HG03354 (cell line): ENCODE measurements around the gene CMIP.
"Not testable (repeated sequence)": the region's sequence is repeated elsewhere in the genome, so short reads cannot be mapped to it uniquely, and the experiment has no call there.

Experiments used
- ATAC-seq: cut with Tn5 transposase; IDR thresholded peaks from one replicate; pipeline ENCODE4 v1.9.1; 2021; ENCODE audit warnings: mild to moderate bottlenecking; ENCODE audit not compliant: unreplicated experiment, poor library complexity, severe bottlenecking

Gene CMIP

DNA sequence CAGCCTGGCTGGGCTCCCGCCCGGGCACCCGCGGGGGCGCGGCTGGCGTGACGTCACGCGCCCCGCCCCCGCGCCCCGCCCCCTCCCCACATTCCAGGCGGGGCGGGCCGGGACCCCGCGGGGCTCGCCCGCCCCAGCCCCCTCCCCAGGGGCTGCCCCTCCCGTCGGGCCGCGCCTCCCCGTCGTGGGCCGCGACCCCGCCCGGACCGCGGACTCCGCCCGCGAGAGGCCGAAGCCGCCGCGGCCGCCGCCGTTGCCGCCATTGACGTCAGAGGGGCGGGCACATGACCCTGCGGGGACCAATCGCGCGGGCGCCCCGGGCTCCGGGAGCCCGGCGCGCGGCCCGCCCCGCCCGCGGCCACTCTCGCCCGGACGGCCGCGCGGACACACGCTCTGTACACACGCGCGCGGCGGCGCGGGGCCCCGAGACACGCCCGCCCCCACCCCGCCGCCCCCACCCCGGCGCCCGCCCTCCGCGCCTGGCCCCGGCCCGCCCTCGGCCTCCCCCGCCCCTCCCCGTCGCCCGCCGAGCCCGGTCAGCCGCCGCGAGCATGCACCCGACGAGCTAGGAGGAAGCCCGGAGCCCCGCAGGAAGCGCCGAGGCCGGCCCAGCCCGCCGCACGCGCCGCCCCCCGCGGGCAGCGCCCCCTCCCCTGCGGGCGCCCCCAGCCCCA, at the start of gene CMIP:
CMIP (plus strand) TSS at position 361 of the 674 bp plus-strand sequence.
- peak; percentile 81 for ATAC-seq

DNA sequence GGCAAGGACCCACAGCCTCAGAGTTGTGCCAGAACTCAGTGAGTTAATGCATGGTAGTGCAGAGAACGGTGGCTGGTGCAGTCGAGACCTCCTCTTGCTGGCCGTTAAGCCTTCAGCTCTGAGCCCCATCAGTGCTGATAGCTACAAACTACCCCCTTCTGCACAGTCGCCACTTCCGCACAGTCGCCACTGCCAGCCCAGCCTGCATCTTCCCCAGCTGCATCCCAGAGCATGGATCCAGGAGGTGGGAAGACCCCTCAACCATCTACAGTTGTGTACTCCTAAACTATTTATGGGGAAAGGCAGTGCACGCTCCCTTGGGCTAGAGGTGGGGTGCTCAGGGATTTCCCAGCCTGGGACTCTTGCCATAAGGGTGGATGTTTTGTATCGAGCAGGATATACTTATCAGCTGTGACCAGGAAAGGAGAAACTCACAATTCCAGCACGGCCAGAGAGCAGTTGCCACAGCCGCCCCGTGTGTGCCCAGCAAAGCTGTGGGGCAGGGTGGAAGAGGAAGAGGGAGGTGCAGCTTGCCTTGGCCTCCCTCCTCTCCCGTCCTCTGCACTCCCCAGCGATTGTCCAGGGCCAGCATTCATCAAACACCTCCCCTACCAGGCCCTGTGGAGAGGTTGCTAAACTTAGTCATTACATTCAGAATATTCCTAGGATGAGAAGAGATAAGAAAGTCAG, 49.5 kb upstream of the CMIP start:
- no peak for ATAC-seq

DNA sequence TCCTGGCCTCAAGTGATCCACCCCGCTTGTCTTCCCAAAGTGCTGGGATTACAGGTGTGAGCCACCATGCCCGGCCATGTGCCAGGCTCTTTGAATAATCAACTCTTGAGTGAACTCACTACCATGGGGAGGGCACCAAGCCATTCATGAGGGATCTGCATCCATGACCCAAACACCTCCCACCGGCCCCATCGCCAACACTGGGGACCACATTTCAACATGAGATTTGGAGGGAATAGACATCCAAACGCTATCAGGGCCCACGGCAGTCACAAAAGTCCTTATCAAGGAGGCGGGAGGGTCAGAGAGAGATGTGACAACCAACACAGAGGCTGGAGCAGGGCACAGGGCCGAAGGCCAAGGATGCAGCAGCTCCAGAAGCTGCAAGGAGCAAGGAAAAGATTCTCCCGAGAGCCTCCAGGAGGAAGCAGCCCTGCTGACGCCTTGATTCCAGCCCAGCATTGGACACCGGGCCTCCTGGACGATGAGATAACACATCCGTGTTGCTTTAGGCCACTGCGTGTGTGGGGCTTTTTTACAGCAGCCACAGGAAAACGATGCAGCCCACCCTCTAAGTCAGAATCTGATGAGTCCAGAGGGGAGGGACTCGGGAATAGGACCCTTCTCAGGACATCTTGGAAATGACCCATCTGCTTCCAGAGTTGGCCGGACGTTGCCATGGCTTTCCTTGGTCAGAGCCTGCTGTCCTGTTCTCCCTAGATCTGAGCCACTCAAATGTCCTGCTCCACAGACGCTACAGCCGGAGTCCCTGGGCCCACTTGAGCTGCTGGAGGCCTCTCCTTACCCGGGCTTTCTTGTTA, 47.3 kb upstream of the CMIP start:
- no peak for ATAC-seq

DNA sequence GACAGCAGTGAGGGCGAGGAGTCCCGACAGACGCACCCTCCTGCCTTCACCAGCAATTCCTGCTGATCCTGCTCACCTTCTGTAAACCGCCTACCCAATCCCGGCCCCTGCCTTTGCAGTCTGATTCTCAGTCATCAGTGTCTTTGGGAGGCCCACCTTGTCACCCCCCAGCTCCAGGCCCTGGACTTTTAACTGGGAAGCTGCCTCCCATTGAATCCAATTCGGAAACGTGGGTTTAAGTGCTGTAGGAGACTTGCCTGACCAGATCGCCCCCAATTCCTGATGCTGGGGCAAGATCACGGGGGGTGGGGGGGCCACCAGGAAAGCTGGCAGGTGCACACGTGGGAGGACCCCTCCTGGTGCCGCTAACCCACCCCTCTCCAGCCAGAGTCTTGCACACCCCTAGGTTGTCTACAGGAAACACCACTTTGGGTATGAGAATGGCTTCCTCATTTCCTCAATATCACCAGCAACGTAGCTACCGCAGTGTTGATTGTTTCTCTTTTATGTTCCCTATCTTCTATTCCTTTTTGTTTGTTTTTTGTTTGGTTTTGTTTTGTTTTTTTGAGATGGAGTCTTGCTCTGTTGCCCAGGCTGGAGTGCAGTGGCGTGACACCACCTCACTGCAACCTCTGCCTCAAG, 46.6 kb upstream of the CMIP start:
- no peak for ATAC-seq

DNA sequence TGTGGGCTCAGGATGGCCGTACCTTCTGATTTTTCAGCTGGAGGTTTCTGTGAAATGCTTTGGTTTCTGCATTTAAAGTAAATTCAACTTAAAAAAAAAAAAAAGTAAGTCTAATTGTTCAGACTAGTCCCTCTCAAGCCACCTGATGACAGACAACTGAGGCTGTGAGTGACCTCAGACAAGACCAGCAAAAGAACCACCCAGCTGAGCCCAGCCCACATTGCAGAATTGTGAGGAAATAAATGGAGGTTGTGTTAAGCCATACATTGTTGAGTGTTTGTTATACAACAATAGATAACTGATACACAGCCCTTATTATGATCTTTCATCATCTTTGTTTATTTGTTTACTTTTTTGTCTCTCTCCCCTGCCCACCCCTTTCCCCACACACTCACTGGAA, 44.7 kb upstream of the CMIP start:
- no peak for ATAC-seq

DNA sequence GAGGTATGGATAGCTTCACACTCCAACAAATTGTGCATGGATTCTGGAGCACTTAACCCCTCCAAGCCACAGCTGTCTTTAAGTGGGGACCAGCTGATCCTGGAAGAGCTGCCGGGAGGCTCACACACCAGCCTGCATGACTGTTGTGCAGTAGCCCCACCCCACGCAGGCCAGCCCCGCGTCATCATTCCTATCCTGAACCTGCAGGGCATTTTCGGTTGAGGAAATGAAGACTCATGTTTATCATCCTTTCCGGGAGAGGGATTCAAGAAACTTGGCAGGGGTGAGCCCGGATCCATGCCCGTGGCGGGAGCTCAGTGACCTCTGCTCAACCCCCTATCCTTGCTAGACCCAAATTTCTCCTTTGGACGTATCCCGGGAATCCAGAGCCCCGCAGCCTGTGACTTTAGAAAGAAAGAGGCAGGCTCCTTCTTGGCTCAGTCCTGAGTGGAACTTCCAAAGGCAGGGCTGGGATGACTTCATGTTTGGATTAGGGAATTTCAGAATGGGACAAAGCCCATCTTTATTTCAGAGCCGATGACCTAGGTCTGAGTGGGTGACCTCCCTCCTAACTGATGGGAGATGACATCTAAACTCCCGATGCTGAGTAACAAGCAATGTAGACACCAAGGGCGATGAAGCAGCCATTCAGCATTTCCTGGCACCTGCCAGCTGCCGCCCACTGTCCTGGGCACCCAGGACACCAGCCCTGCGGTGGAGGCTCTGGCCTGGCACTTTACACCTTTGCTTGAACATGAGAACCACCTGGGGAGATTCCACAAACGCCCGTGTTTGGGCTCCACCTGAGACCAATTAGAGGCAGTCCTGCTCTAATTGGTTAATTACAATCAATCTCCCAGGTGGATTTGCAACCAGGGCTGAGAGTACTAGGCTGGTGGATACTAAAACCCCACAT, 43.3 kb upstream of the CMIP start:
- ATAC-seq = no peak

DNA sequence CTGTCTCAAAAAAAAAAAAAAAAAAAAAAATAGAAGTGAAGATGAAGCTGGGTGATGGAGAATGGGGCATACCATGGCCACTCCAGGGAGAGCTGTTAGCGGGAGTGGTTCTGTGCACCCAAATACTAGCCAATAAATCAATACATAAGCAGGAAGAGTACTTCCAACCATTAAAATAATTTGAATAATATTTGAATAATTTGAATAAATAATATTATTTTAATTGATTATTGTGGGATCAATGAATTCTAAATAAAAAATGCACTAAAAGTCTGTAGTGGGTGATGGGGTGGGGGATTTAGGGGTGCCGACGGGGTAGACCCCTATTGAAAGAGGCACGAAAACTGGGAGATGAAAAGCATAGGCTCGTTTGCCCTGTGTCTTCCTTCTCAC, 41.4 kb upstream of the CMIP start:
- no peak for ATAC-seq

DNA sequence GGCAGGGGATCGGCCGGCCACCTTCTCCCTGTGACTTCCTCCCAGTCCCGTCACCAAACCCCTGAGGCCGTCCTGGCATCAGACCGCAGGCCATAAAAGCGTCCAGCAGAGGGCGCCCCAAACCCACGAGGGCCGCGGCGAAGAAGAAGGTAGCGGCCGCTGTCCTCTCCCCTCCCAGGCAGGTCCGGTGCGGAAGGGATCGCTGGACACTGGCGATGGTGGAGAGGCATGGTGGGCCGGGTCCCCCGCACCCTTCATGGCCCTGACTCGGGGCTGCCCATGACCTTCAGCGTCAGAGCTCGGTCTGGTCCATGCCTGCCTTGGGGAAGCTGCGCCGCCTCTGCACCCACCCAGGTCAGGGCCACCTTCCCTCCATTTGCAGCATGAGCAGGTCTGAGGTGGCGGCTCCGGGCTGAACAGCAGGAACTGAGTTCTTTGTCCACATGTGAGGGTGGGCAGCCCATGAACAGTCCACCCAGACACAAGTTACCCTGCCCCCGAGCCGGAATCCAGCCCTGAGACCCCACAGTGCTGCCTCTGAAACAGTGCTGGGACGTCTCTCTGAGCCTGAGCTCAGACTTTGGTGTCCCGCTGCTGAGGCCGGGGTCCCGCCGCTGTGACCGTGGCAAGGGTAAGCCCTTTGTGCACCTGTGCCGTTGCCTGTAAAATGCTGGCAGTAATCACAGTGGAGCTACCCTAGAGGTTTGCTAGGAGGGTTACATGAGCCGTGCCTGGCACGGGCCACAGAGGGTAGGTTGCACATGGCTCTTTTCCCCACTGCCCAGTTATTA, 40.8 kb upstream of the CMIP start:
- peak; percentile 86 for ATAC-seq

DNA sequence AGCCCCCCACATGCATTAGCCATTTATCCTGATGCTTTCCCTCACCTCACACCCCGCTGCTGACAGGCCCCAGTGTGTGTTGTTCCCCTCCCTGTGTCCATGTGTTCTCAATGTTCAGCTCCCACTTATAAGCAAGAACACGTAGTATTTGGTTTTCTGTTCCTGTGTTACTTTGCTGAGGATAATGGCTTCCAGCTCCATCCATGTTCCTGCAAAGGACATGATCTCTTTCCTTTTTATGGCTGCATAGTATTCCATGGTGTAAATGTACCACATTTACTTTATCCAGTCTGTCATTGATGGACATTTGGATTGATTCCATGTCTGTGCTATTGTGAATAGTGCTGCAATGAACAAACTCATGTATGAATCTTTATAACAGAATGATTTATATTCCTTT, 39.6 kb upstream of the CMIP start:
- ATAC-seq = not testable (repeated sequence)

DNA sequence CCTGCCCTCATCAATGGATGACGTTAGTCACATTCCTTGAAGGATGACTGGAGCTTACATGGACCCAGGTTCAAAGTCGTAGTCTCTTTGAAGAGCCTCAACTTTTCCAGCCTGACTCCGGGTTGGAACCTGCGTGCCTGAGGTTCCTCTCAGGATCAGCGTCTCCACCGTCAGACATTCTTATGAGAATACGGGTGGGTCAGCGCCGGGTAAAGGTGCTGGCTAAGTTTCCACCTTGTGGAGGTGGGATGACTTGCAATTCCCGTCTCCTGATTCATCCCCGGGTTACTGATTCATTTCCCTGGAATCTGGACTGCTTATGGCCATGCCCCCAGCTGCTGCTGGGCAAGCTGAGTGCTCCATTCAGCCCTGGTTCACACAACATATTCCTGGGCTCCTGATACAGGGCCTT, 38.9 kb upstream of the CMIP start:
- no peak for ATAC-seq

DNA sequence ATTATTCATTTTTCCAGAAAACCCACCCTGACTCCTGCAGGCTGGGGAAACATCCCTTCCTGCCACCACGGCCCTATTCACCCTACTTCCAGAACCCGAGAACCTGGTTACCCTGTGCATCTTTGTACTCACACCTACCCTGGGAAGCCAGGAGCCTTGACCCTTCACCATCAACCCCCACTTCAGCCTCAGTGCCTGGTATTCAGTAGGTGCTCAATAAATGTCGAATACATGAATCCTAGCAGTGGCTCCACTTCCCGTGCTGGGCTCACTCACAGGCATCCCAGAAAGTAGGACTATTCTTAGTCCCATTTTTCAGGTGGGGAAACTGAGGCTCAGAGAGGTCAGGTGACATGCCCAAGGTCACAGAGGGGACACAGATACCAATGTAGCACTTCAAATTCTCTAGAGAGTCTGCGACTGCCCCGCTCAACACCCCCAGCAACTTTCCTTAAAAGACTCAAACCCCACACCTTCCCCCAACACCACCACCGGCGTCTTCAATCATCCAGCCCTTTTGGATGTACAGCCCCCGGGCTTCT, 36.1 kb upstream of the CMIP start:
- no peak for ATAC-seq

DNA sequence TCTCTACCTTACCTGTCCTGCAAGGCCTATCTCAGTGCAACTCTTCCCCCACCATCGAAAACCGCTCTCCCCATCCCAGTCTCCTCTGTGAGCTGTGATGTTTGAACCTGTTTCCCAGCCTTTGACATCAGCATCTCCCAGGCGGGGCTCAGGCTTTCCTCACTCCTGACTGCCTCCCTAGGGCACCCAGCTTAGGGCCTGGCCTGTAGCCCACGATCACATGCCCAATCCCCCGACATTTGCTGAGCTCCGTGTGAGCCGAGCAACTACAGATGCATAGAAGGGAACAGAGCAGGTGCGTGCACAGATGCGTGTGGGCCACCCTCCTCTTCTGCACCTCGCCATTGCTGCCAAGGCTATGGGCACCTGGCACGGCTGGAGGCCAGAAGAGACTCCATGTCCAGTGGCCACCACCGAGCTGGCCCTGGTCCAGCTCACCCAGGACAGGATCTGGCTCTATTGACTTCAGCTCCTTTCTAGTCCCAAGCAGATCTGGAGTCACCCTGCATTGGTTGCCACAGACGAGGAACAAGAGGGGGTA, 35.5 kb upstream of the CMIP start:
- ATAC-seq = no peak

DNA sequence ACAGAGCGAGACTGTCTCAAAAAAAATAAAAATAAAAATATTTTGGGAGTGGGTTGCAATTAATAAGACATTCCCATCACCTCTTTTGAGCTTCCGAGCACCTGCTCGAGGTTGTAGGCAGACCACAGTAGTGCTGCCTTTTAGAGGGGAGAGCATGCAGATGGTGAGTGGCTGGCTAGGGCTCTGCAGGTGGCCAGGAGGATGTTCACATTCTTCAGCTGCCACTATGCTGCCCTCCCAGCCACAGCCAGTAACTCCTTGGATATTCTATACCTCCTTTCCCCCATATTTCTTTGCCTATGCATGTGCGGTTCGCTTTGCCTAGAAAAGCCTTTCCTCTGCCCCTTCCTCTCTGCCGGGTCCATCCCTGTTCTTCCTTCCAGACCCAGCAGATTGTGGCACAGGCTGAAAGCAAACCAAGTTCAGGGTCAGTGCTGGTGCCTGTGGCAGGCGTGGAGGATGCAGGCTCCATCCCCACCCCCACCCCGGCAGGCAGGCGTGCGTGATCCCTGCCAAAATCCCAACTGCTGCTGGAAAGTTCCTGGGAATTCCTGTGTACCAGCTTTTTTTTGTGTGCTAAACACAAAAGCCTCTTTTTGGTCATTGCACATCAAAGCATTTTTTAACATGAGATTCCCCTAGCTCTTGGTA, 33.8 kb upstream of the CMIP start:
- ATAC-seq = no peak

DNA sequence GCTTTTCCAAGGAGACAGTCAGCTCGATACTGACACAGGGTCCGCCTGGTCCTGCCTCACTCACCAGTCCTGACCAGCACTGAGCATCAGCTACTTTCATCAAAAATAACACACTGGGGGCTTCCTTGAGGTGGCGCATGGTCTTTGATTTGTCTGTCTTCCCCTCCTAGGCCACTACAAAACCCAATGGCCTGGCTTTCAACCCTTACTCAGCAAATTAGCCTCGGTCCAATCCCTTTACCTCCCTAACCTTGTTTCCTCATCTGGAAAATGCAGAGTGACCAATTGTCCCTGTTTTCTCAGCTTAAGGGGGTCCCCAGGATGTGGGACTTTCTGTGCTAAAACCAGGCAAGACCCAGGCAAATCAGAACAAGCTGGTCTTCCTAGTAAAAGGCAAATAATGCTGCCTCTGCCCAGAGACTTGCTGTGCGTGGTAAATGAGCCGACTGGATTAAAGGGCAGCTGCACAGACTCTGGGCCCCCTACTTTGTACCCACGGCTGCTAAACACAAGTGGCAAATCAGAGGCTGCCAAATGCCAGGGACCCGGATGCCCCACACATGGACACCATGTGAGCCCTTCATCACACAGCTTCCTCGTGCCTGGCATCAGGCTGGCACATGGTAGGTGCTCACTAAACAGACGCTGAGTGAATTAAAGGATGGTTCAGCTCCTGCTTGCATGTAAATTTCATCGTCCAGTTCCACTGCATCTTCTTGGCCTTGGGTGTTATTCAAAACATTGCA, 31.2 kb upstream of the CMIP start:
- ATAC-seq = no peak

DNA sequence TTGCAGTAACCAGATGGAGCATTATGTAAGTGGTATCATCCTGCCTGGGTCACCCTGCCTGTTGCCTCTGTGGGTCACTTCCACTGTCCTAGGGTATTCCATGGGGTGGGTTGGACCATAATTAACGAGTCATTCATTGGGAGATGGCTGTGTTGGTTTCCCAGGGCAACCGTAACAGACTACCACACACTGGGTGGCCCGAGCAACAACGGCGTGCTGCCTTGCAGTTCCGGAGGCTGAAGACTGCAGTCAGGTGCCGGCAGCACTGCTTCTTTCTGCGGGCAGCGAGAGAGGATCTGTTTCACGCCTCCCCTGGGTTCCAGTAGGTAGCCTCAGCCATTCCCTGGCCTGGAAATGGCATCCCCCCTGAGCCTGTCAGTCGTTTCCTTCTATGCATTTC, 28.9 kb upstream of the CMIP start:
- ATAC-seq = no peak

DNA sequence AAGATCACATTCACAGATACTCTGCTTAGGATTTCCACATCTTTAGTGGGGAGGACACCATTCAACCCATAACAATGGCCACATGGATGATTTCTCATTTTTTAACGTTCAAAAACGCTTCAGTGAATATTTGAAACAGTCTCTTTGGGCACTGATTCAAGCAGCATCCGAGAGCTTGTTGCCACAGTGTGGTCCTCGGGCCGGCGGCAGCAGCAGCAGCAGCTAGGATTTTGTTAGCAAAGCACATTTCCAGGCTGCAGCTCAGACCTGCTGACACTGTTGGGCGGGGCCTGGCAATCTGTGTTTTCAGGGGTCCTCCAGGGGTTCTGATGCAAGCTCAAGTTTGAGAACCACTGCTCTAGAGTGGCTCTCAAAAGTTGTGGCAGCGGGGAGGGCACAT, 27.9 kb upstream of the CMIP start:
- ATAC-seq = no peak

DNA sequence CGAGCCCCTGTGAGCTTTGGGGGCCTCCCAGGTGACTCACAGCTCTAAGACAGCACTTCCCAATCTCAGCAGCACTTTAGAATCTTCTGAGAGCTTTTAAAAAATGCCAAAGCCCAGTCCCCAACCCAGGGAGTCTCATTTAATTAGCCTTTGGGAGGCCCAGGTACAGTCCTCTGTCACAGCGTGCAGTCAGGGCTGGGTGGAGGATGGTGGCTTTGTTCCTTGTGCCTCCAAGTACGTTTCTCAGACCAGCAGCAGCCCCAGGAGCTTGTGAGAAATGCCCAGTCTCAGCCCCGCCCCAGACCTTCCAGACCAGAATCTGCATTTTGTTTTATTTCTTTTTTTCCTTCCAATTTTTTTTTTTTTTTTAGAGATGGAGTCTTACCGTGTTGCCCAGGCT, 27.4 kb upstream of the CMIP start:
- no peak for ATAC-seq
